Calu3 (cell line): ENCODE measurements around the gene CLTCL1. TPM values are rescaled to one million over a fixed set of nuclear protein-coding genes. Genes with fewer than 3 reads are reported as not detected.

Experiments used
- BruUV-seq: library from RNA; stranded (reverse); fragments of 400-500 nt; replicated peaks from 2 replicates; lab custom pipeline; 2021; lab: Mats Ljungman, UMichigan
- CTCF ChIA-PET: fragments of 300-600 bp; sonication (Branson Sonifier 250); formaldehyde crosslinking; loops from one replicate; lab custom pipeline; 2022; ENCODE audit warnings: antibody characterized with exemption; lab: Charles Lee
- DNase-seq: peaks from one replicate; pipeline ENCODE4 v3.0.0; 2022
- H3K27ac Mint-ChIP-seq: one replicate; pipeline ENCODE4 v1.8.0; 2022; ENCODE audit warnings: mixed read lengths; ENCODE audit not compliant: unreplicated experiment
- H3K27me3 Mint-ChIP-seq: one replicate; pipeline ENCODE4 v1.8.0; 2022; ENCODE audit warnings: mixed read lengths; ENCODE audit not compliant: unreplicated experiment
- H3K36me3 Mint-ChIP-seq: one replicate; pipeline ENCODE4 v1.8.0; 2022; ENCODE audit warnings: mild to moderate bottlenecking, moderate library complexity, mixed read lengths; ENCODE audit not compliant: insufficient read depth, unreplicated experiment
- H3K4me1 Mint-ChIP-seq: one replicate; pipeline ENCODE4 v1.8.0; 2022; ENCODE audit warnings: mild to moderate bottlenecking, low read depth, mixed read lengths; ENCODE audit not compliant: unreplicated experiment
- H3K4me3 Mint-ChIP-seq: one replicate; pipeline ENCODE4 v1.8.0; 2022; ENCODE audit warnings: mild to moderate bottlenecking, low read depth, moderate library complexity, mixed read lengths; ENCODE audit not compliant: unreplicated experiment
- H3K9me3 Mint-ChIP-seq: one replicate; pipeline ENCODE4 v1.8.0; 2022; ENCODE audit warnings: low read depth, mixed read lengths; ENCODE audit not compliant: unreplicated experiment
- intact Hi-C: fragments of 100-400 bp; cut with micrococcal nuclease; formaldehyde crosslinking; loops from one replicate; pipeline ENCODE4 v1.10.0; 2022; ENCODE audit not compliant: unreplicated experiment
- total RNA-seq: library from RNA; stranded (reverse); gene quantifications from 2 replicates; pipeline ENCODE4 v1.2.3, GENCODE V29; 2022
- TF ChIP-seq, protein P1 (sequence below): fragments of 200-600 bp; IDR thresholded peaks from one replicate; pipeline ENCODE4 v1.8.0; 2022; ENCODE audit warnings: antibody characterized with exemption; ENCODE audit not compliant: unreplicated experiment

The CLTCL1 gene
- total RNA-seq, 1 experiment from 2014 or later: 2.9 TPM

DNA sequence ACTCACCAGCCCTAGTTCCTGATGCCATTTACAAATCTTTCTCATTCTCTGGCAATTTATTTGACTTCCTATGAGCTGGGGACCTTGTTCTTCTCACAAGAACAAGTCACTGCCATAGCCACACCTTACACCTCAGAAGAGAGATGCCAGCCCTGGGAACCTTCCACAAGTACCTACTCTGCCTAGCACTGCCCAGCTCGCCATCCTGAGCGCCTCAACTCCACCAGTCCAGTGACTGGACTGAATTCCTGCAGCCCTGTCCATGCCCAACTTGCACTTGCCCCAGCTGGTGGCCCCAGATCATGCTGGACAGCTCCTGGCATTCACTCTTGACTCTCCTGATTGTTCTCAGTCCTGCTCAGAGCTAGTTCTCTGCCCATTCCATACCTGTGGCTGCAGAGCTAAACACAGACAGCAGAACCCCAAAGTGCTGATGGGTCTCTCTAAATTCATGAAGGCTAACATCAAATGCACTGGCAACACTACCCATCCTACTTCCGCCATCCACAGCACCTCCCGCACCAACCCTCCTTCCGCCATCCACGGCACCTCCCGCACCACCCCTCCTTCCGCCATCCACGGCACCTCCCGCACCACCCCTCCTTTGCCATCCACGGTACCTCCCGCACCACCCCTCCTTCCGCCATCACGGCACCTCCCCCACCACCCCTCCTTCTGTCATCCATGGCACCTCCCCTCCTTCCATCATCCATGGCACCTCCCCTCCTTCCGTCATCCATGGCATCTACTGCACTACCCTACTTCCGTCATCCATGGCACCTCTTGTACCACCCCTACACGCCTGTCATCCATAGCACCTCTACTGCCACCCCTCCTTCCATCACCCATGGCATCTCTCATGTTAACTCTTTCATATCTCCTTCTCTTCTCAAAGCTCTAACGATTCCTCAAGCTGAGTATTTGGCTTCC, 89.4 kb downstream of the CLTCL1 start:
- Mint-ChIP-seq H3K27ac (no peak overlapping the region), H3K4me1 (no peaks in the 10 kb centered on the region), H3K9me3 (no peaks in the 10 kb centered on the region), H3K4me3 (no peak overlapping the region), H3K27me3 (peaks cover 41% of the 10 kb centered on the region), H3K36me3 (no peaks in the 10 kb centered on the region)
- no peak for DNase-seq
- TF ChIP-seq, protein P1, sequence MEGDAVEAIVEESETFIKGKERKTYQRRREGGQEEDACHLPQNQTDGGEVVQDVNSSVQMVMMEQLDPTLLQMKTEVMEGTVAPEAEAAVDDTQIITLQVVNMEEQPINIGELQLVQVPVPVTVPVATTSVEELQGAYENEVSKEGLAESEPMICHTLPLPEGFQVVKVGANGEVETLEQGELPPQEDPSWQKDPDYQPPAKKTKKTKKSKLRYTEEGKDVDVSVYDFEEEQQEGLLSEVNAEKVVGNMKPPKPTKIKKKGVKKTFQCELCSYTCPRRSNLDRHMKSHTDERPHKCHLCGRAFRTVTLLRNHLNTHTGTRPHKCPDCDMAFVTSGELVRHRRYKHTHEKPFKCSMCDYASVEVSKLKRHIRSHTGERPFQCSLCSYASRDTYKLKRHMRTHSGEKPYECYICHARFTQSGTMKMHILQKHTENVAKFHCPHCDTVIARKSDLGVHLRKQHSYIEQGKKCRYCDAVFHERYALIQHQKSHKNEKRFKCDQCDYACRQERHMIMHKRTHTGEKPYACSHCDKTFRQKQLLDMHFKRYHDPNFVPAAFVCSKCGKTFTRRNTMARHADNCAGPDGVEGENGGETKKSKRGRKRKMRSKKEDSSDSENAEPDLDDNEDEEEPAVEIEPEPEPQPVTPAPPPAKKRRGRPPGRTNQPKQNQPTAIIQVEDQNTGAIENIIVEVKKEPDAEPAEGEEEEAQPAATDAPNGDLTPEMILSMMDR: no peak
- CTCF ChIA-PET: interaction anchor here (1.1 kb wide), 1 partner anchor 22 kb away, joined by 3 read pairs; no protein-coding TSS in a partner anchor
- no TSS peak for BruUV-seq
- intact Hi-C loops: no loop called here

DNA sequence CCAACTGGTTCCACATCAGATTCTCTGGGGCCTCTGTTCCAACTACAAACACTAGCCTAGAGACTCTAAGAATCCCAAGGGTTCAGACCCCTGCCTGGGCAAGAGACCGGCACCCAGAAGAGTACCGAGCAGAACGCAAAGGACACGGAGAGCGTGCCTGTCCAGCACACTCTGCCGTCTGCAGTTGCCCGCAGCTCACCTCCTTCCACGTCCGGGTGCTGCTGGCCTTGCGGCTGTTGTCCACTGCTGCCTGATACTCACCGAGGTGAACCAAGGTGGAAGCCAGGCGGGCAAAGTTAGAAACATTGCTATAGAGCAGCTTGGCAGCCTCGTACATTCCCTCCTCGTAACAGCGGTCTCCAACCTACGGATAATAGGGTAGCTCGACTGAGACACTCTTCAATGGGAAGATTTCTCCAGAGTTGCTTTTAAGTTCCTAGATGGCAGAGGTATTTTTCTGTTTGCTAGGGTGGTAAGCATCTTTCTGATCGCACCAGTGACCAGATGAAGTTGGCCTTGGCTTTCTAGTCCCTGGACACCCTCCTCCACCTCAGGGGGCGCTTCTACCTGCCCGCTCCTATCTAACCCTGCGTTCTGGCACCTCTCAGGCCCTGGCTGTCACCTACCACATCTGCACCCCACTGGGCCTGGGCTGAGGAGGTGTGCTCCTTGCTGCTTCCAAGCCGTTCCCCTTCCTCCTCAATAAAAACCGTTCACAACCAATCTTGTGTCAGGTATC, 90.2 kb downstream of the CLTCL1 start:
- BruUV-seq: no TSS peak
- Mint-ChIP-seq H3K36me3 (no peaks in the 10 kb centered on the region), H3K4me1 (no peaks in the 10 kb centered on the region), H3K9me3 (no peaks in the 10 kb centered on the region), H3K4me3 (no peak overlapping the region), H3K27ac (no peak overlapping the region), H3K27me3 (peaks cover 45% of the 10 kb centered on the region)
- DNase-seq: no peak
- CTCF ChIA-PET: interaction anchor here (1.1 kb wide), 1 partner anchor 22 kb away, joined by 3 read pairs; no protein-coding TSS in a partner anchor
- TF ChIP-seq, protein P1: no peak
- intact Hi-C loops: no loop called here

DNA sequence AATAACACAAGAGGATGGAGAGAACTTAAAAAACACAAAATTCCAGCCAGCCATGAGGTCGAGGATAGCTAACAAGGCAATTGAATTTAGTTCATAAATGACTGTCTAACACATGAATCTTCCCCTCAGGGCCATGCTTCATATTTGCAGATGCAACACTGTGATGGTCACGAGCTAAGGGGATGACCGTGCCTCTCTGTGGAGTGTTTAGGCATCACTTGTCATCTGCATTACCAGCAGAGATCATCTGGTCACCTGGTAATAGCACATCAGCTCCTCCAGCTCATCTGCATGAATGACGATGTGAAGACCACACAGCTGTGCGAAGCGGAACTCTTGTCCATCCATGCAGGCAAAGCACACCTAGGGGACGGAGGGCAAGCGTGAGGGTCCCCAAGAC, 92.0 kb downstream of the CLTCL1 start:
- H3K9me3 Mint-ChIP-seq: no peaks in the 10 kb centered on the region
- BruUV-seq: no TSS peak
- CTCF ChIA-PET: interaction anchor here (0.6 kb wide), 1 partner anchor 1219 kb away, joined by 6 read pairs; no protein-coding TSS in a partner anchor

More for the DNA sequence above, 92.0 kb downstream of the CLTCL1 start:
- intact Hi-C loops: no loop called here
- no peak for DNase-seq
- Mint-ChIP-seq H3K27ac (no peak overlapping the region), H3K4me3 (no peak overlapping the region), H3K27me3 (peaks cover 44% of the 10 kb centered on the region), H3K4me1 (no peaks in the 10 kb centered on the region), H3K36me3 (no peaks in the 10 kb centered on the region)
- TF ChIP-seq, protein P1: no peak
